ENCODE results near the gene F13A1.

The F13A1 gene

GRCh38 chr6:6319952-6320811 is at the start of gene F13A1:
Gene F13A1, minus strand, starts transcription at chr6:6320662. Its CDS starts 1,998 bp downstream, at chr6:6318664.
- DNase-seq: no peak
- TF ChIP-seq GATA1 (IDR thresholded peaks at IDR 0.05; ENCODE audit: low read depth, low read length) (no peak), POLR2A (IDR thresholded peaks at IDR 0.05; ENCODE audit: low read length) (no peak)

GRCh38 chr6:6368684-6369052 is 48.2 kb upstream of the F13A1 start:
- TF ChIP-seq POLR2A (IDR thresholded peaks at IDR 0.05; ENCODE audit: low read length) (no peak), GATA1 (IDR thresholded peaks at IDR 0.05; ENCODE audit: low read depth, low read length) (no peak)

GRCh38 chr6:6368040-6368683 is 47.7 kb upstream of the F13A1 start:
- no peak for TF ChIP-seq GATA1 (IDR thresholded peaks at IDR 0.05; ENCODE audit: low read depth, low read length)
- TF ChIP-seq POLR2A (IDR thresholded peaks at IDR 0.05; ENCODE audit: low read length): no peak
- no peak for DNase-seq

More at GRCh38 chr6:6368684-6369052, 48.2 kb upstream of the F13A1 start:
- no peak for DNase-seq

GRCh38 chr6:6366803-6367202 is 46.3 kb upstream of the F13A1 start:
- DNase-seq: no peak
- TF ChIP-seq POLR2A (IDR thresholded peaks at IDR 0.05; ENCODE audit: low read length): no peak
- TF ChIP-seq GATA1 (IDR thresholded peaks at IDR 0.05; ENCODE audit: low read depth, low read length): no peak

GRCh38 chr6:6365242-6365641 is 44.8 kb upstream of the F13A1 start:
- no peak for TF ChIP-seq POLR2A (IDR thresholded peaks at IDR 0.05; ENCODE audit: low read length)
- TF ChIP-seq GATA1 (IDR thresholded peaks at IDR 0.05; ENCODE audit: low read depth, low read length): no peak
- no peak for DNase-seq

- no peak for DNase-seq
- TF ChIP-seq GATA1 (IDR thresholded peaks at IDR 0.05; ENCODE audit: low read depth, low read length) (no peak), POLR2A (IDR thresholded peaks at IDR 0.05; ENCODE audit: low read length) (no peak)
Measured at GRCh38 chr6:6362056-6362840, 41.8 kb upstream of the F13A1 start.

- TF ChIP-seq GATA1 (IDR thresholded peaks at IDR 0.05; ENCODE audit: low read depth, low read length): no peak
- TF ChIP-seq POLR2A (IDR thresholded peaks at IDR 0.05; ENCODE audit: low read length): no peak
- DNase-seq: no peak
Measured at GRCh38 chr6:6357530-6357929, 37.1 kb upstream of the F13A1 start.

- TF ChIP-seq POLR2A (IDR thresholded peaks at IDR 0.05; ENCODE audit: low read length): no peak
- no peak for TF ChIP-seq GATA1 (IDR thresholded peaks at IDR 0.05; ENCODE audit: low read depth, low read length)
- DNase-seq: no peak
Measured at GRCh38 chr6:6357032-6357431, 36.6 kb upstream of the F13A1 start.

- DNase-seq: no peak
- no peak for TF ChIP-seq GATA1 (IDR thresholded peaks at IDR 0.05; ENCODE audit: low read depth, low read length)
- TF ChIP-seq POLR2A (IDR thresholded peaks at IDR 0.05; ENCODE audit: low read length): no peak
Measured at GRCh38 chr6:6352772-6353171, 32.3 kb upstream of the F13A1 start.

- TF ChIP-seq GATA1 (IDR thresholded peaks at IDR 0.05; ENCODE audit: low read depth, low read length): no peak
- no peak for TF ChIP-seq POLR2A (IDR thresholded peaks at IDR 0.05; ENCODE audit: low read length)
- DNase-seq: no peak
Measured at GRCh38 chr6:6351511-6352025, 31.1 kb upstream of the F13A1 start.

GRCh38 chr6:6350696-6351095 is 30.2 kb upstream of the F13A1 start:
- no peak for DNase-seq
- TF ChIP-seq POLR2A (IDR thresholded peaks at IDR 0.05; ENCODE audit: low read length) (no peak), GATA1 (IDR thresholded peaks at IDR 0.05; ENCODE audit: low read depth, low read length) (no peak)

GRCh38 chr6:6348256-6348655 is 27.8 kb upstream of the F13A1 start:
- TF ChIP-seq GATA1 (IDR thresholded peaks at IDR 0.05; ENCODE audit: low read depth, low read length) (no peak), POLR2A (IDR thresholded peaks at IDR 0.05; ENCODE audit: low read length) (no peak)

GRCh38 chr6:6346427-6347023 is 26.1 kb upstream of the F13A1 start:
- no peak for DNase-seq
- TF ChIP-seq POLR2A (IDR thresholded peaks at IDR 0.05; ENCODE audit: low read length) (no peak), GATA1 (IDR thresholded peaks at IDR 0.05; ENCODE audit: low read depth, low read length) (no peak)

More at GRCh38 chr6:6348256-6348655, 27.8 kb upstream of the F13A1 start:
- DNase-seq: no peak
